Endothelial cell of umbilical vein (primary cell): Measurements from ENCODE around the gene NT5M.

ENCODE experiments used
- POLR2A ChIP-seq: IDR thresholded peaks from 2 replicates; pipeline ENCODE4 v1.6.1; 2012; ENCODE audit warnings: low read depth, mild to moderate bottlenecking, control low read depth, low read length
- POLR2AphosphoS5 ChIP-seq: IDR thresholded peaks from 2 replicates; pipeline ENCODE4 v1.6.1; 2012; ENCODE audit warnings: low read depth, mild to moderate bottlenecking, control low read depth, low read length, moderate library complexity; ENCODE audit not compliant: insufficient read depth
- TF ChIP-seq, protein P1 (sequence below), 2 donors: IDR thresholded peaks; 1 replicate in 1 of 2; 2 replicates in 1 of 2; pipeline ENCODE4 v1.5.1; 2011; ENCODE audit warnings: low read length in 2 of 2, mild to moderate bottlenecking in 2 of 2, moderate library complexity in 2 of 2, control low read depth in 1 of 2, inconsistent platforms in 1 of 2, low read depth in 1 of 2; ENCODE audit not compliant: insufficient read depth in 1 of 2; ENCODE audit errors: extremely low read depth in 1 of 2

DNA sequence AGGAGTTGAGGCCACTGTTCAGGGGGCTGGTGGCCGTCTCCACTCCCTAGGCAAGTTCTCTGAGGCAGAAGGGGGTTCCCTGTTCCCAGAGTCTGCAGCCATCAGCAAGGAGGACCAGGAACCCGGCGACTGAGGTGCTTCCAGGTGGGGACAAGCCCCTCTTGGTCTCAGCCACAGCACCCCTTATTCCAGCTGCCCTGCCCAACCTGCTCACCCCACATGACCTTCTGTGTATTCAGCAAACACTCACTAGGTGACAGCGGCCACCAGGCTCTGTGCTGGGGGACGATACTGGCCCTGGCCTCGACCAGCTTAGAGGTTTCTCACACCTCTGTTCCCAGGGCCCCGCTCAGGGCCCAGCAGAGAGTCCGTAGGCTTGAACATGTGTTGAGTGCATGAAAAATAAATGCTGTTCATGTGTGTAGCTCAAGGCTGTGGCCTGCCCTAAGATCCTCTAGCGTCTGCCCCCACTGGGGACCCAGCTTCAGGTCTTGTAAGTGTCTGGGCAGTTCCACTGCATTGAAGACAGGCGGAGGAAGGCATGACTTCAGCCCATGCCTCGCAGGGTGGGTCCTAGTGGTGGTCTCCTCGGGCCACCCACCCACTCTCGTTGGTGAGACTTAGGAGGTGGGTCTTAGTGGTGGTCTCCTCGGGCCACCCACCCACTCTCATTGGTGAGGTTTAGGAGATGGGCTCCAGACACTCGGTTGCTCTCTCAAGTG, 44.2 kb downstream of the NT5M start:
- TF ChIP-seq, protein P1, sequence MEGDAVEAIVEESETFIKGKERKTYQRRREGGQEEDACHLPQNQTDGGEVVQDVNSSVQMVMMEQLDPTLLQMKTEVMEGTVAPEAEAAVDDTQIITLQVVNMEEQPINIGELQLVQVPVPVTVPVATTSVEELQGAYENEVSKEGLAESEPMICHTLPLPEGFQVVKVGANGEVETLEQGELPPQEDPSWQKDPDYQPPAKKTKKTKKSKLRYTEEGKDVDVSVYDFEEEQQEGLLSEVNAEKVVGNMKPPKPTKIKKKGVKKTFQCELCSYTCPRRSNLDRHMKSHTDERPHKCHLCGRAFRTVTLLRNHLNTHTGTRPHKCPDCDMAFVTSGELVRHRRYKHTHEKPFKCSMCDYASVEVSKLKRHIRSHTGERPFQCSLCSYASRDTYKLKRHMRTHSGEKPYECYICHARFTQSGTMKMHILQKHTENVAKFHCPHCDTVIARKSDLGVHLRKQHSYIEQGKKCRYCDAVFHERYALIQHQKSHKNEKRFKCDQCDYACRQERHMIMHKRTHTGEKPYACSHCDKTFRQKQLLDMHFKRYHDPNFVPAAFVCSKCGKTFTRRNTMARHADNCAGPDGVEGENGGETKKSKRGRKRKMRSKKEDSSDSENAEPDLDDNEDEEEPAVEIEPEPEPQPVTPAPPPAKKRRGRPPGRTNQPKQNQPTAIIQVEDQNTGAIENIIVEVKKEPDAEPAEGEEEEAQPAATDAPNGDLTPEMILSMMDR (IDR thresholded peaks at IDR 0.05; ENCODE audit: extremely low read depth in 1 of 2, insufficient read depth in 1 of 2, low read depth in 1 of 2, low read length in 2 of 2) = no peak
- TF ChIP-seq POLR2AphosphoS5 (no peak), POLR2A (no peak)
